NB4 (cell line): ENCODE data around the gene MRPL16.

ENCODE experiments used
- TF ChIP-seq, protein P1 (sequence below): IDR thresholded peaks from one replicate; pipeline ENCODE4 v1.5.1; 2012; ENCODE audit warnings: low read depth, low read length
- TF ChIP-seq, protein P2 (sequence below): IDR thresholded peaks from 2 replicates; pipeline ENCODE4 v1.6.1; 2011; ENCODE audit warnings: low read depth, low read length

DNA sequence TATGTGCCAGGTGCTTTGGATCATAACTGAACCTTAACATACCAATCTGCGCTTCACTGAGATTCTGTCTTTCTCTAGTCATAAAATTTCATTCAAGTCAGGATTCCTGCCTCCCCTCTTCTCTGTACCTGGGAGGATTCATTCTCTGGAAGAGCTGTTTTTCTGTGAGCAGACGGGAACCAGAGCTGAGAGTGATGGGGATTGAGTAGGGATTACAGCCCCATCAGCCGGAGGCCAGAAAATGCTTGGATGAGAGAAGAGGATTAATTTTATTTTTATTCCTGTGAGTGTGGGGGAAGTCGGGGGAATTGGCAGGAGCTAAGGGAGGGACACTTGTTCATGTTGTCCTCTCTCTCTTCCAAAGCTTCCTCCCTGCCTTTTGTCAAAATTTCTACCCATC is 50.7 kb downstream of the MRPL16 start:
- TF ChIP-seq, protein P1, sequence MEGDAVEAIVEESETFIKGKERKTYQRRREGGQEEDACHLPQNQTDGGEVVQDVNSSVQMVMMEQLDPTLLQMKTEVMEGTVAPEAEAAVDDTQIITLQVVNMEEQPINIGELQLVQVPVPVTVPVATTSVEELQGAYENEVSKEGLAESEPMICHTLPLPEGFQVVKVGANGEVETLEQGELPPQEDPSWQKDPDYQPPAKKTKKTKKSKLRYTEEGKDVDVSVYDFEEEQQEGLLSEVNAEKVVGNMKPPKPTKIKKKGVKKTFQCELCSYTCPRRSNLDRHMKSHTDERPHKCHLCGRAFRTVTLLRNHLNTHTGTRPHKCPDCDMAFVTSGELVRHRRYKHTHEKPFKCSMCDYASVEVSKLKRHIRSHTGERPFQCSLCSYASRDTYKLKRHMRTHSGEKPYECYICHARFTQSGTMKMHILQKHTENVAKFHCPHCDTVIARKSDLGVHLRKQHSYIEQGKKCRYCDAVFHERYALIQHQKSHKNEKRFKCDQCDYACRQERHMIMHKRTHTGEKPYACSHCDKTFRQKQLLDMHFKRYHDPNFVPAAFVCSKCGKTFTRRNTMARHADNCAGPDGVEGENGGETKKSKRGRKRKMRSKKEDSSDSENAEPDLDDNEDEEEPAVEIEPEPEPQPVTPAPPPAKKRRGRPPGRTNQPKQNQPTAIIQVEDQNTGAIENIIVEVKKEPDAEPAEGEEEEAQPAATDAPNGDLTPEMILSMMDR, result no peak
- TF ChIP-seq, protein P2, sequence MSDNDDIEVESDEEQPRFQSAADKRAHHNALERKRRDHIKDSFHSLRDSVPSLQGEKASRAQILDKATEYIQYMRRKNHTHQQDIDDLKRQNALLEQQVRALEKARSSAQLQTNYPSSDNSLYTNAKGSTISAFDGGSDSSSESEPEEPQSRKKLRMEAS, result no peak
